Measurements from ENCODE around the gene MAP2K7.
"Not testable (repeated sequence)": the region's sequence is repeated elsewhere in the genome, so short reads cannot be mapped to it uniquely, and the experiment has no call there.

The MAP2K7 gene

GRCh38 chr19:7932276-7932929 is 28.7 kb downstream of the MAP2K7 start:
- DNase-seq = no peak

DNA sequence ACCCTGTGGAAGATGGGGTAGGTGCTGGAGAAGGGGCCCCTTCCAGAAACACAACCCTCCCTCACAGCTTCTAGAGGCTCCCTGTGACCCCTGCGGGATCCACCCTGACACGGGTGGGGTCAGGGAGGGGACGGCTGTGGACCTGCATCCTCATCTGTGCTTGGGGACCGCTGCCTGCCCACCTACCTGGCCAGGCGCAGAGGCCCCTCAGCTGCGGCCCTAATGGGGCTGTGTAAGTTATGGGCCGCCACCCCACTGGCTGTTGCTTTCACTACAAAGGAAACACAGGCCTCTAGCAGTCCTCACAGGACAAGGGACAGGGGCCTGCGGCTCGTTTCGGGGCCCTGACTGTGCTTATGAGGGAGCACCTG is 29.2 kb downstream of the MAP2K7 start:
- no peak for DNase-seq

DNA sequence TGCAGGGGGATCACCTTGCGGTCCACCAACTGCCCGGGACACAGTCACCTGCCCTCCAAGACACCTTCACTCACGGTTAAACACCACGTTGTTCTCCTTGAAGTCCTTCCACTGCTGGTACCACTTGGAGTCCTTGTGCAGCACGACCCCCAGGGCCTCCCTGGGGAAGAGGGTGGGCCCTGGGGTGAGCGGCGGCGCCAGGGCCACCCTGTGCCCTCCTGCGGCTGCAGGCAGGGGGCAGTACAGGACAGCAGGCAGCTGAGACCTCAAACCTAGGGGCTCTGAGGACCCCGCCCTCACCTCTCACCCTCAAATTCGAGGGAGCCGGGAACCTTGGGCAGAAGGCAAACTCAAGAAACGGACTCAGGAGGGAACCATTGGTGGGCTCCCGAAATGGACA is 29.7 kb downstream of the MAP2K7 start:
- DNase-seq = no peak

DNA sequence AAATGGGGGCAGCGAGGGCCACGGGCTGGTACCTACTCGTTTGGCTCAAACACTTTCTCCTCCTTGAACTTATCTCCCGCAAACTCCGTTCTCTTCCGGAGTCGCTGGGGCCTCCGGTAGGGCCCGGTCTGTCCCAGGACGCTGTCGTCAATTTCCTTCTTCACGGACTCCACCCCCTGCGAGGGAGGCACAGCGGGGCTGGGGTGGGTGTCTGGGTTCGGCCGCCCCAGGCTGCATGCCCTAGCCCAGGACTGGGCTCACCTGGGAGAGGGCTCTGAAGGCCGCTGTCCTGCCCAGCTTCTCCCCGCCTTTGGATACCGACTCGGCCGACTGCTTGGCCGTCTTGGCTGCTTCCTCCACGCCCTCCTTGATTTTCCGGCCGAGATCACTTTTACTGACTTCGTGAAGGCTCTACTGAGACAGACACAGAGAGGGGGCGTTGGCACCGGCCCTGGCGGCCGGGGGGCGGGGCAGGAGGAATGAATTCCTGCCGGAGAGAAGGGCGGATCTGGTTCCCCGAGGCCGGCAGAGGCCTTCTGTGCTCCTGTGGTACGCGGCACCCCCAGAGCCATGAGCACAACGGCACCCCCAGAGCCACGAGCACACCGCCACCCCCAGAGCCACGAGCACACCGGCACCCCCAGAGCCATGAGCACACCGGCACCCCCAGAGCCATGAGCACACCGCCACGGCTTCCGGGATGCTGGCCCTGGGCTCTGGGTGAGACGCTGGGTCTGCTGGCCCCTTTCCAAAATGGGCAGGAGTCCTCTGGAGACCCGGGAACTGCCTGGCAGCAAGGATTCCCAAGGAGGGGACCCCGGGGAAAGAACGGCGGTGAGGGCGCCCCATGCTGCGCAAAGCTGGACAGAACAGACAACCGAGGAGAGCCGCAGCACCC is 30.4 kb downstream of the MAP2K7 start:
- DNase-seq = no peak

- no peak for DNase-seq
Measured at GRCh38 chr19:7934766-7935165, 31.1 kb downstream of the MAP2K7 start.

DNA sequence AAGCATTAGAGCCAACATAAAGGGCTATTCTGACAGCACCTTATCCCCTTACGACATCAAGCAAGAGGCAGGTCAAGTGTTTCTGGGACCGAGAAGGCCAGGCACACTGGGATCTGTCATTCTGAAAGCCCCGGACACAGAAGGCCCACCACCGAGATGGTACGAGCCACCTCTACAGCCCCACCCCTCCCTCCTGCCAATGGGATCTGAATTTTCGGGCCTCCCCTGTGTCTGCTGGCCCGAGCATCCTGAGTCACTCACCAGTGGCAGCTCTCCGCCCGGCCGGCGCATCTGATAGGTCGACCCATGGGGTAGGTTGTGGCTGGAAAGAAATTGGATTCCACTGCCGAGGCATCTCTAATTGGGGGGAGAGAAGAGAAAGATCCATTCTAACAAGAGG is 37.2 kb downstream of the MAP2K7 start:
- DNase-seq = no peak

- DNase-seq = no peak
Measured at GRCh38 chr19:7941895-7942596, 38.4 kb downstream of the MAP2K7 start.

- DNase-seq = no peak
Measured at GRCh38 chr19:7942981-7943443, 39.3 kb downstream of the MAP2K7 start.

DNA sequence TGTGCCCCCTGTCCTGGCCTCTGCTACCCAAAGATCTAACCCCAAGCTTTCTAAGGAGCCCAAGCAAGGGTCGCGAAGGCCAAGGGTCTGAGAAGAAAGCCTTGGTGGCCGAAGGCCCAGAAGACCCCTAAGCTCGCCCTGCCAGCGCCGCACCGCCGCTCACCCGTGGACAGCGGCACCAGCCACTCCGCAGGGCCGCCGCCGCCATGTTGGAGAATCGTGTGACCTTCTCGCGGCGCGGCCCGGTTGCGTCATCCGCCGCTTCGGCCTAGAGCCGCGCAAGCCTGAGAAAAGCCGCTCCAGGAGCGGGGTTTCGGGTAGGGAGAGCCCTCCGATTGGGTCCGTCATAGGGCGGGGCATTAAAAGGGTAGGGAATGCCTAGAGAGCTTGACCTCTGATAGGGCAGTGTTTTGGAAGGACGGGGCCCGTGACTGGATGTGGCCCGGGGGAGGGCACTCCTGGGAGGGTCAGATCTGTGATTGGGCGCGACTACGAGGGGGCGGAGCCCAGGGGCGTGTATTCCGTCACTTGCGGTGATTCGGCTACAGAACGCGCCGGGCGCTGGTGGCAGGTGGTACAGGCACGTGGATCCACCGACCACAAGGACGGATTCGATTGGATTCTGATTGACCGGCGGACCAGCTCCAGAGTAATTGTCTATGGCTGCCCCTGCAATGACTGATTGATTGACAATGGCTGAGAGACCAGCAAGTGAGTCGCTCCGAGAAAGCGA is 39.9 kb downstream of the MAP2K7 start, which contains the start of gene TIMM44:
Gene TIMM44 (minus strand): TSS at position 223 of the 733 bp plus-strand sequence. CDS start 15 bp downstream, at position 208.
- peak; percentile 99 for DNase-seq

GRCh38 chr19:7944177-7944761 is 40.6 kb downstream of the MAP2K7 start:
- peak; percentile 92 for DNase-seq

DNA sequence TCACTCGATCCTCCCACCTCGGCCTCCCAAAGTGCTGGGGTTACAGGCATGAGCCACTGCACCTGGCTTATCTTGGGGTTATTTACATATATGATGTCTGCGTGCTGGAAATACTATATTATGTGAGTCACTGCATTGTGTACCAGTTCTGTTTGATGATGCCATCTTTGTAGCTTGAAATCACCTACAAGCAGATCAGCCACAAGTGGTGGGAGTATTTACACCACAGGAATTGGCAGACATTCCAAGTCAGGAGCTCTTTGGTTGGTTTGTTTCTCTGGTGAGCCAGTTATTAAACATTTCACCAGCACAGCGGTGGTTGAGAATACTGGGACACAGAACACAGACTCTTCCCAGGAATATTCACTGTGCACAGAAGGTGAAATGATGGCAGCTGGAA is 44.3 kb downstream of the MAP2K7 start:
- no peak for DNase-seq

DNA sequence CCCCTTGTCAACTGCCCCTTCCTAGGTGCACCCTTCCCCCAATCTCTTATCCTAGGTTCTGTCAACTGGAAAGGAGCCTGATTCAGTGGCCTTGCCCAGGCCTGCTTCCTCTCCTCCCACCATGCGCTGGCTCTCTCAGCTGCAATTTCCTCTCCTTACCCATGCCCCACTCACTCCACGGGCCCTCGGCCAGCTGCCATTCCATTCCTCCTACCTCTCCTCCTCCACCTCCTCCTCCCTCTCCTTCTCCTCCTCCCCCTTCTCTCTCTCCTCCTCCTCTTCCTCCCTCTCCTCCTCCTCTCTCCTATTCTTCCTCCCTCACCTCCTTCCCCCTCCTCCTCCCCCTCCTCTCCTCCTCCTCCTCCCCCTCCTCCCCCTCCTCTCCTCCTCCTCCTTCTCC is 49.4 kb downstream of the MAP2K7 start:
- DNase-seq = no peak

GRCh38 chr19:7953576-7953975 is 49.9 kb downstream of the MAP2K7 start:
- no peak for DNase-seq

DNA sequence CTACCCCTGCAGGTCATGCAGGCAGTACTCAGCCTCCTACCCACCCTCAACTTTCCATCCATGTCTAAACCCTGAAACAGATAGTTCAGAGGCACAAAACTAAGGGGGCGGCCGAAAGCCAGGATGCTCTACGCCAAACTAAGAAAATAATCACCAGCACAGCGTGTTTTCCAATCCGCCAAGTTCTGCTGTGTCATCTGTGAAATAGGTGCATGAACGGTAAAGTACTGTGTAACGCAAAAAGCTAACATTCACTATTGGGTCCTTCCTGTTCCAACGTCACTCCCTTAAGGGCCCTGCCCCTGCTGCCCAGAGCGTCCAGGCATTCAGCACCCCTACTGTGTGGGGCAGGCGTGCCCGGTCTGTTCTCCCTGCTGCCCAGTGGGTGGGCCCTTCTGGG is 52.0 kb downstream of the MAP2K7 start:
- no peak for DNase-seq

DNA sequence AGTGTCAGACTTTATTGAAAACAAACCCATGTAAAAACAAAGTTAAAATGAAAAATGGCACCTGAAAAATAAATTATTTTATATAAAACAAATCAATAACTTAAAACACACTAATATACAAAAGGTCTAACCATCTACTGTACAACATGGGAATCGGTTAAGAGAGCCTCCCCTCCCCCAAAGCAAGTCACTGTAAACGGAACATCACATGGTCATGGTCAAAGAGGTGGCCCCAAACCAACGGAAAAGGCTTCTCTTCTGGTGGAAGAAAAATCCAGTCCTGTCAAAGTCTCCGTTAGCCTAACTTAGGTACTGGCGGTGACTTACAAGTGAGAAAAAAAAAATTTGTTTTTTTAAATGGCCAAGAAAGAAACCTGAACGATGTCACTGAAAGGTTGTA is 55.5 kb downstream of the MAP2K7 start:
- DNase-seq = no peak

DNA sequence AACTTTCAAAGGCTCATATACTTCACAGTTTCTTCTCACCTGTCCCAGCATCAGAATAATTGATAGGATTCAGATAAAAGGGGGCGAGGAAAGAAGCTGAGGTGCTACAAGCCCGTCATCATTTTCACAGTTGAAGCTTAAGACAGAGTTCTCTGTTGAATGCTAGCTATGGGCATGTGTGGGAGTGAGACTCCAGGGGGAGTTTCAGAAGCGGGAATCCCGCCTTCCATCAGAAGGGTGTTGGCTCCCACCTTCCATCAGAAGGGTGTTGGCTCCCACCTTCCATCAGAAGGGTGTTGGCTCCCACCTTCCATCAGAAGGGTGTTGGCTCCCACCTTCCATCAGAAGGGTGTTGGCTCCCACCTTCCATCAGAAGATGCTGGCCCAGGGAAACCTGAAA is 57.4 kb downstream of the MAP2K7 start:
- not testable (repeated sequence) for DNase-seq

- no peak for DNase-seq
Measured at GRCh38 chr19:7961920-7962626, 58.4 kb downstream of the MAP2K7 start.

- DNase-seq = no peak
Measured at GRCh38 chr19:7962644-7963268, 59.1 kb downstream of the MAP2K7 start.

- DNase-seq = no peak
Measured at GRCh38 chr19:7963566-7963965, 59.9 kb downstream of the MAP2K7 start.
